Tibial nerve (tissue), 4 donors: Measurements from ENCODE around the gene KCNC3.

Source experiments
- EP300 ChIP-seq, 2 donors: sonication (generic); formaldehyde crosslinking; IDR thresholded peaks; one replicate each; pipeline ENCODE4 v1.6.1; 2017; ENCODE audit warnings: antibody characterized with exemption in 2 of 2, mild to moderate bottlenecking in 1 of 2
- POLR2A ChIP-seq, 2 donors: fragments of 450-650 bp; IDR thresholded peaks; one replicate each; pipeline ENCODE4 v1.6.1; 2017; ENCODE audit warnings: antibody characterized with exemption in 2 of 2, mild to moderate bottlenecking in 2 of 2, moderate library complexity in 2 of 2
- TF ChIP-seq, protein P1 (sequence below), 5 experiments: fragments of 200-600 bp in 3 of 5; fragments of 450-650 bp in 2 of 5; sonication (generic) in 3 of 5; IDR thresholded peaks; one replicate each; pipeline ENCODE4 v1.5.1; 2016 to 2019; ENCODE audit warnings: antibody characterized with exemption in 5 of 5, mild to moderate bottlenecking in 3 of 5, moderate library complexity in 2 of 5

DNA sequence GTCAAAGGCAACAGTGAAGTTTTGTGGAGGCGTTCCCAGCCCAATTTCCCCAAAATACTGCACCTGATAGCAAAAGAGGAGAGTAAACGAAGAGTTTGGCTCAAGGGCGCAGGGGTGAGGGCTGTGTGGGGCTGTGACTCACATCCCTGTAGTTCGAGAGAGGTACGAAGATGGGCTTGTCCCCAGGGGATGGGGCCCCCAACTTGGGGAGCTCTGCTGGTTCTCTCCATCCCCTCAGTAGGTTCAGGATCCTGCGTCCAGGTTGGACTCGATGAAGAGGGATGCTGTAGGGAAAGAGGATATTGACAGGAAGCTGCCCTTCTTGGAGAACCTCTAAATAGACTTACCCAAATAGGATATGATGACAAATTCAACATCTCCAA, 32.8 kb upstream of the KCNC3 start:
- TF ChIP-seq, protein P1, sequence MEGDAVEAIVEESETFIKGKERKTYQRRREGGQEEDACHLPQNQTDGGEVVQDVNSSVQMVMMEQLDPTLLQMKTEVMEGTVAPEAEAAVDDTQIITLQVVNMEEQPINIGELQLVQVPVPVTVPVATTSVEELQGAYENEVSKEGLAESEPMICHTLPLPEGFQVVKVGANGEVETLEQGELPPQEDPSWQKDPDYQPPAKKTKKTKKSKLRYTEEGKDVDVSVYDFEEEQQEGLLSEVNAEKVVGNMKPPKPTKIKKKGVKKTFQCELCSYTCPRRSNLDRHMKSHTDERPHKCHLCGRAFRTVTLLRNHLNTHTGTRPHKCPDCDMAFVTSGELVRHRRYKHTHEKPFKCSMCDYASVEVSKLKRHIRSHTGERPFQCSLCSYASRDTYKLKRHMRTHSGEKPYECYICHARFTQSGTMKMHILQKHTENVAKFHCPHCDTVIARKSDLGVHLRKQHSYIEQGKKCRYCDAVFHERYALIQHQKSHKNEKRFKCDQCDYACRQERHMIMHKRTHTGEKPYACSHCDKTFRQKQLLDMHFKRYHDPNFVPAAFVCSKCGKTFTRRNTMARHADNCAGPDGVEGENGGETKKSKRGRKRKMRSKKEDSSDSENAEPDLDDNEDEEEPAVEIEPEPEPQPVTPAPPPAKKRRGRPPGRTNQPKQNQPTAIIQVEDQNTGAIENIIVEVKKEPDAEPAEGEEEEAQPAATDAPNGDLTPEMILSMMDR (IDR thresholded peaks at IDR 0.05): no peak
- no peak for TF ChIP-seq POLR2A (IDR thresholded peaks at IDR 0.05)
- TF ChIP-seq EP300 (IDR thresholded peaks at IDR 0.05): no peak
